Stimulated activated naive B cell treated with anti-CD40 and anti-IgM and Interleukin-4, amounts not matched to agents 10 μg/mL and 1 μg/mL and 100 μg/mL, for 72 hours (primary cell): Measurements from ENCODE around the gene TUBGCP6.

Source experiments
- ATAC-seq, 2 donors: fragments of 150-1000 bp; cut with Tn5 transposase; replicated peaks; 2 replicates each; pipeline ENCODE4 v1.10.0; 2021; ENCODE audit warnings: moderate library complexity in 1 of 2
- DNase-seq: peaks from one replicate; pipeline ENCODE4 v3.0.0; 2021
- H3K27ac Mint-ChIP-seq: one replicate; pipeline ENCODE4 v1.8.0; 2022; ENCODE audit warnings: mild to moderate bottlenecking, mixed read lengths
- H3K27me3 Mint-ChIP-seq, 2 donors: one replicate each; pipeline ENCODE4 v1.8.0; 2022; ENCODE audit warnings: mixed read lengths in 2 of 2
- H3K36me3 Mint-ChIP-seq, 2 donors: one replicate each; pipeline ENCODE4 v1.8.0; 2022; ENCODE audit warnings: mixed read lengths in 2 of 2, mild to moderate bottlenecking in 1 of 2
- H3K4me1 Mint-ChIP-seq, 2 donors: one replicate each; pipeline ENCODE4 v1.8.0; 2022; ENCODE audit warnings: mixed read lengths in 2 of 2, mild to moderate bottlenecking in 1 of 2
- H3K4me3 Mint-ChIP-seq, 2 donors: one replicate each; pipeline ENCODE4 v1.8.0; 2022; ENCODE audit warnings: mild to moderate bottlenecking in 2 of 2, mixed read lengths in 2 of 2, moderate library complexity in 1 of 2
- H3K9me3 Mint-ChIP-seq, 2 donors: one replicate each; pipeline ENCODE4 v1.8.0; 2022; ENCODE audit warnings: mixed read lengths in 2 of 2, mild to moderate bottlenecking in 1 of 2

The TUBGCP6 gene

GRCh38 chr22:50262460-50262911 lies 17.7 kb upstream of the TUBGCP6 start:
- H3K27ac Mint-ChIP-seq, result peak overlapping the region; percentile 62
- peak; percentile 47 to 53 for ATAC-seq

GRCh38 chr22:50261615-50262459 lies 17.0 kb upstream of the TUBGCP6 start, which contains the start of gene MAPK12:
Gene MAPK12 (minus strand): TSS chr22:50261683. CDS start chr22:50261509, 174 bp downstream.
- Mint-ChIP-seq H3K4me1 (peaks cover 24 to 36% of the 10 kb centered on the region in 2 donors), H3K27me3 (peaks cover 23 to 46% of the 10 kb centered on the region in 2 donors), H3K9me3 (no peaks in the 10 kb centered on the region), H3K36me3 (peaks cover 0 to 3% of the 10 kb centered on the region in 2 donors), H3K4me3 (peak within 1 kb of the TSS; percentile 75 to 81), H3K27ac (peak within 1 kb of the TSS; percentile 42)
- DNase-seq, result no peak
- ATAC-seq, result peak; percentile 24 to 35

More at GRCh38 chr22:50262460-50262911, 17.7 kb upstream of the TUBGCP6 start:
- Mint-ChIP-seq H3K27me3 (peaks cover 23 to 46% of the 10 kb centered on the region in 2 donors), H3K4me3 (peak overlapping the region; percentile 75 to 81), H3K4me1 (peaks cover 24 to 36% of the 10 kb centered on the region in 2 donors), H3K9me3 (no peaks in the 10 kb centered on the region), H3K36me3 (peaks cover 0 to 3% of the 10 kb centered on the region in 2 donors)
- no peak for DNase-seq

GRCh38 chr22:50260801-50261614 lies 16.2 kb upstream of the TUBGCP6 start:
- DNase-seq, result no peak
- Mint-ChIP-seq H3K9me3 (no peaks in the 10 kb centered on the region), H3K27ac (no peak overlapping the region), H3K4me1 (peaks cover 24 to 36% of the 10 kb centered on the region in 2 donors), H3K27me3 (peaks cover 23 to 46% of the 10 kb centered on the region in 2 donors), H3K36me3 (peaks cover 0 to 3% of the 10 kb centered on the region in 2 donors), H3K4me3 (peak overlapping the region; percentile 48 to 51)
- peak; percentile 60 to 67 for ATAC-seq

DNA sequence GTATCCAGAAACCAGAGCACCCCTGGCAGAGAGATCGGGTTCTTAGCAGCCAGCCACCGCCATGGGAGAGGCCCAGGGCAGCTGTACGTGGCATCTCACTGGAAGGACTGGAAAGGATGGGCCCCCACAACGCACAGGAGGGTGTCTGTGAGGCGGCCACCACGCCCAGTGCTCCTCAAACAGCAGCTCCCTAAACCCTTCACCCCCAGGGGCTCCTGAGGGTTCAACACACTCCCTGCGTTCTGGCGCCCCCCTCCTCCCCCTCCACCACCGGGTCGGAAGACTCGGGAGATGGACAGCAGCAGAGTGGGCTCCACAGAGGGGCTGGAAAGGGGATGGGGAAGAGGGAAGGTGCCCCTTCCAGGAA lies 15.6 kb upstream of the TUBGCP6 start:
- no peak for ATAC-seq
- DNase-seq, result no peak
- peaks cover 0 to 3% of the 10 kb centered on the region in 2 donors for H3K36me3 Mint-ChIP-seq
- no peak overlapping the region for H3K27ac Mint-ChIP-seq
- H3K4me3 Mint-ChIP-seq, result peak overlapping the region; percentile 48 to 51
- peaks cover 22 to 35% of the 10 kb centered on the region in 2 donors for H3K4me1 Mint-ChIP-seq
- H3K27me3 Mint-ChIP-seq, result peaks cover 23 to 46% of the 10 kb centered on the region in 2 donors
- no peaks in the 10 kb centered on the region for H3K9me3 Mint-ChIP-seq

- Mint-ChIP-seq H3K4me1 (peaks cover 14 to 25% of the 10 kb centered on the region in 2 donors), H3K27me3 (peaks cover 17 to 40% of the 10 kb centered on the region in 2 donors), H3K36me3 (peaks cover 0 to 3% of the 10 kb centered on the region in 2 donors), H3K4me3 (no peak overlapping the region), H3K27ac (no peak overlapping the region), H3K9me3 (no peaks in the 10 kb centered on the region)
- DNase-seq (no peak), ATAC-seq (no peak)
Observed at GRCh38 chr22:50259302-50259701, 14.5 kb upstream of the TUBGCP6 start.

GRCh38 chr22:50258361-50259292 lies 13.8 kb upstream of the TUBGCP6 start:
- Mint-ChIP-seq H3K9me3 (no peaks in the 10 kb centered on the region), H3K27ac (peak overlapping the region; percentile 25), H3K27me3 (peaks cover 15 to 39% of the 10 kb centered on the region in 2 donors), H3K4me1 (peaks cover 12 to 22% of the 10 kb centered on the region in 2 donors), H3K36me3 (peaks cover 0 to 3% of the 10 kb centered on the region in 2 donors), H3K4me3 (no peak overlapping the region)
- ATAC-seq, result no peak
- DNase-seq, result no peak

GRCh38 chr22:50257451-50258360 lies 12.9 kb upstream of the TUBGCP6 start:
- H3K4me3 Mint-ChIP-seq, result no peak overlapping the region
- peaks cover 7 to 15% of the 10 kb centered on the region in 2 donors for H3K4me1 Mint-ChIP-seq
- H3K27me3 Mint-ChIP-seq, result peaks cover 15 to 30% of the 10 kb centered on the region in 2 donors
- DNase-seq (no peak), ATAC-seq (no peak)
- H3K27ac Mint-ChIP-seq, result no peak overlapping the region
- peaks cover 0 to 3% of the 10 kb centered on the region in 2 donors for H3K36me3 Mint-ChIP-seq
- H3K9me3 Mint-ChIP-seq, result no peaks in the 10 kb centered on the region

- Mint-ChIP-seq H3K4me3 (no peak overlapping the region), H3K27ac (no peak overlapping the region), H3K36me3 (peaks cover 0 to 3% of the 10 kb centered on the region in 2 donors), H3K27me3 (peaks cover 10 to 23% of the 10 kb centered on the region in 2 donors), H3K9me3 (no peaks in the 10 kb centered on the region), H3K4me1 (peaks cover under 1 to 13% of the 10 kb centered on the region in 2 donors)
- ATAC-seq, result no peak
- no peak for DNase-seq
Observed at GRCh38 chr22:50257041-50257440, 12.2 kb upstream of the TUBGCP6 start.

DNA sequence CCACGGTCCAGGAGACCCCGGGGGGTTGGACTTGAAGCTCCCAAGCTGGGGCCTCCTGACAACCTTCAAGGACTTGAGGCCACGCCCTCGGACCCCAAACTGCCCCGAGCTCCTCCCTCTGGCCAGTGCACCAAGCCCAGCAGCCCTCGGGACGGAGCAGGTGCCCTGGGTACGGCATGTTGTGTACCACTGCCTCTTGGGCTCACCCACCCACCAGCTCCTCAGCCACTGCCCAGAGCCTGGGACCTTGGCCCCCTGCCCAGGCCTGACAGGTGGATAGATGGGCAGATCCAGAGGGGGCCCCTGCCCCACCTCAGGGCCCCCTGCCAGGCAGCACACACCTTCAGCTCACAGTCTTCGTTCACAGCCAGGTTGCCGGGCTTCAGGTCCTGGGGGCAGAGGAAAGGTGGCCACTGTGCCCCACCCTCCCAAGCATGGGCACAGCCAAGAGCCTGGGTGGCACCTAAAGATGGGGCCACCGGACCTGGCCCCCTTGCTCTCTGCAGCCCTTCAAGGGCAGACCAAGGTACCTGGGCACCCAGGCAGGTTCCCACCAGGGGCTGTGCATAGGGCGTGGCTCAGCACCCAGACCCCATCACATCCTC lies 11.5 kb upstream of the TUBGCP6 start:
- DNase-seq (no peak), ATAC-seq (no peak)
- Mint-ChIP-seq H3K4me1 (peaks cover 0 to 17% of the 10 kb centered on the region in 2 donors), H3K27me3 (peaks cover 8 to 20% of the 10 kb centered on the region in 2 donors), H3K9me3 (no peaks in the 10 kb centered on the region), H3K27ac (peak overlapping the region; percentile 20), H3K4me3 (no peak overlapping the region), H3K36me3 (peaks cover 0 to 3% of the 10 kb centered on the region in 2 donors)

DNA sequence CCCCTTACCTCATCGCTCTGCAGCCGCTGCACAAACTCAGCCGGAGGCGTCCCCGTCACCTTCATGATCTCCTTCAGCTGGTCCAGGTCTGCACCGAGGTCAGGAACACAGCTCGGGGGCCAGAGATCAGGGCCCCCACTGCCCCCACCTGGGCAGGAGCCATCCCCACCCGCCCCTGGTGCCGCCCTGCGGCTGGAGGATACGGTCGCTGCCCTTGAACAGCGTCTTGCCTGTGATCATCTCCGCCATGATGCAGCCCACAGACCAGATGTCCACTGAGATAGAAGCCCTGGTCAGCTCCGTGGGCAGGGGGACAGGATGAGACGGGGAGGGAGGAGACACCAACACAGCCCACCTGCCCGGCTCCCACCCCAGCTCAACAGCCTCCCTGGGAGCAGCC lies 10.8 kb upstream of the TUBGCP6 start:
- peaks cover 0 to 18% of the 10 kb centered on the region in 2 donors for H3K4me1 Mint-ChIP-seq
- peaks cover 0 to 3% of the 10 kb centered on the region in 2 donors for H3K36me3 Mint-ChIP-seq
- ATAC-seq, result no peak

GRCh38 chr22:50255099-50255498 lies 10.3 kb upstream of the TUBGCP6 start:
- Mint-ChIP-seq H3K4me3 (no peak overlapping the region), H3K27ac (no peak overlapping the region), H3K9me3 (no peaks in the 10 kb centered on the region), H3K36me3 (peaks cover 0 to 3% of the 10 kb centered on the region in 2 donors), H3K27me3 (peaks cover 8 to 19% of the 10 kb centered on the region in 2 donors), H3K4me1 (peaks cover 3 to 22% of the 10 kb centered on the region in 2 donors)
- DNase-seq (no peak), ATAC-seq (no peak)

More for the DNA sequence above, 10.8 kb upstream of the TUBGCP6 start:
- Mint-ChIP-seq H3K4me3 (no peak overlapping the region), H3K27ac (no peak overlapping the region), H3K9me3 (no peaks in the 10 kb centered on the region), H3K27me3 (peaks cover 8 to 20% of the 10 kb centered on the region in 2 donors)
- no peak for DNase-seq

DNA sequence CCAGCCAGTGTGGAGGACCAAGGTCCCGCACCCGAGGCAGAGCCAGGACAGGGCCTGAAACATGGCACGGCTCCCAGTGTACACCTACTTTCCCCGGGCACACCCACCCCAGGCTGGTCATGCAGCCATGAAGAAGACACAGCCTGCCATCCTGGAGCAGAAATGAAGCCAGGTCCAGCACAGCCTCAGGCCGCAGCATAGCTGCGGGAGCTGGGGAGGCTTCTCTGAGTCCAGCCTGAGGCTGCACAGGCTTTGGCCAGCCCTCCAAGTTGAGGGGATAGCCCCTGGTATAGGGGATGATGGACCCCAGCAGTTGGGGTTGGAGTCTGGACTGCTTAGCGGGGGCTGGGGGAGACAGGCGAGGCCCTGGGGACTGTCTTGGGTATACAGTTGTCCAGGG lies 9.1 kb upstream of the TUBGCP6 start:
- Mint-ChIP-seq H3K36me3 (peaks cover 1 to 3% of the 10 kb centered on the region in 2 donors), H3K27me3 (peaks cover 5 to 7% of the 10 kb centered on the region in 2 donors), H3K4me3 (no peak overlapping the region), H3K27ac (no peak overlapping the region), H3K9me3 (no peaks in the 10 kb centered on the region), H3K4me1 (peaks cover 4 to 27% of the 10 kb centered on the region in 2 donors)
- DNase-seq (no peak), ATAC-seq (no peak)
